Activated naive CD8-positive, alpha-beta T cell (primary cell): ENCODE data around the gene HNF1B.

ENCODE experiments used
- H3K27ac Mint-ChIP-seq: one replicate; pipeline ENCODE4 v1.8.0; 2021; ENCODE audit warnings: mixed read lengths
- H3K27me3 Mint-ChIP-seq: one replicate; pipeline ENCODE4 v1.8.0; 2021; ENCODE audit warnings: mixed read lengths
- H3K36me3 Mint-ChIP-seq: one replicate; pipeline ENCODE4 v1.8.0; 2021; ENCODE audit warnings: mixed read lengths
- H3K4me1 Mint-ChIP-seq: one replicate; pipeline ENCODE4 v1.8.0; 2021; ENCODE audit warnings: low read depth, mixed read lengths
- H3K4me3 Mint-ChIP-seq: one replicate; pipeline ENCODE4 v1.8.0; 2021; ENCODE audit warnings: mild to moderate bottlenecking, mixed read lengths
- H3K9me3 Mint-ChIP-seq: one replicate; pipeline ENCODE4 v1.8.0; 2021; ENCODE audit warnings: low read depth, mixed read lengths

The HNF1B gene

GRCh38 chr17:37747222-37747621 is 2.4 kb upstream of the HNF1B start:
- H3K36me3 Mint-ChIP-seq = no peaks in the 10 kb centered on the region
- no peak overlapping the region for H3K4me3 Mint-ChIP-seq
- H3K27ac Mint-ChIP-seq = no peak overlapping the region
- peaks cover 13% of the 10 kb centered on the region for H3K4me1 Mint-ChIP-seq
- H3K27me3 Mint-ChIP-seq = peaks cover 23% of the 10 kb centered on the region
- H3K9me3 Mint-ChIP-seq = no peaks in the 10 kb centered on the region

- no peaks in the 10 kb centered on the region for H3K9me3 Mint-ChIP-seq
Observed at GRCh38 chr17:37746617-37747016, 1.8 kb upstream of the HNF1B start.

GRCh38 chr17:37745801-37746426 is 1.1 kb upstream of the HNF1B start:
- peaks cover 18% of the 10 kb centered on the region for H3K4me1 Mint-ChIP-seq

More at GRCh38 chr17:37746617-37747016, 1.8 kb upstream of the HNF1B start:
- peaks cover 16% of the 10 kb centered on the region for H3K4me1 Mint-ChIP-seq
- H3K4me3 Mint-ChIP-seq = no peak overlapping the region
- H3K27ac Mint-ChIP-seq = no peak overlapping the region
- peaks cover 25% of the 10 kb centered on the region for H3K27me3 Mint-ChIP-seq
- H3K36me3 Mint-ChIP-seq = no peaks in the 10 kb centered on the region

GRCh38 chr17:37744633-37744927 is 279 bp downstream of the HNF1B start:
- H3K4me3 Mint-ChIP-seq = peak overlapping the region; percentile 66
- H3K36me3 Mint-ChIP-seq = no peaks in the 10 kb centered on the region
- H3K27me3 Mint-ChIP-seq = peaks cover 34% of the 10 kb centered on the region
- H3K9me3 Mint-ChIP-seq = no peaks in the 10 kb centered on the region
- peaks cover 18% of the 10 kb centered on the region for H3K4me1 Mint-ChIP-seq
- H3K27ac Mint-ChIP-seq = no peak overlapping the region

More at GRCh38 chr17:37745801-37746426, 1.1 kb upstream of the HNF1B start:
- Mint-ChIP-seq H3K36me3 (no peaks in the 10 kb centered on the region), H3K4me3 (no peak overlapping the region), H3K27ac (no peak overlapping the region), H3K9me3 (no peaks in the 10 kb centered on the region), H3K27me3 (peaks cover 26% of the 10 kb centered on the region)

- peaks cover 18% of the 10 kb centered on the region for H3K4me1 Mint-ChIP-seq
- H3K27me3 Mint-ChIP-seq = peaks cover 39% of the 10 kb centered on the region
- no peaks in the 10 kb centered on the region for H3K9me3 Mint-ChIP-seq
- peak overlapping the region; percentile 66 for H3K4me3 Mint-ChIP-seq
- no peak overlapping the region for H3K27ac Mint-ChIP-seq
- H3K36me3 Mint-ChIP-seq = no peaks in the 10 kb centered on the region
Observed at GRCh38 chr17:37743875-37744632, 805 bp downstream of the HNF1B start.

- Mint-ChIP-seq H3K27me3 (peaks cover 43% of the 10 kb centered on the region), H3K27ac (no peak overlapping the region), H3K4me3 (peak overlapping the region; percentile 78), H3K4me1 (peaks cover 18% of the 10 kb centered on the region), H3K36me3 (no peaks in the 10 kb centered on the region), H3K9me3 (no peaks in the 10 kb centered on the region)
Observed at GRCh38 chr17:37743612-37743874, 1.3 kb downstream of the HNF1B start.

GRCh38 chr17:37742762-37743611 is 1.9 kb downstream of the HNF1B start:
- peak overlapping the region; percentile 78 for H3K4me3 Mint-ChIP-seq
- H3K27me3 Mint-ChIP-seq = peaks cover 48% of the 10 kb centered on the region
- H3K36me3 Mint-ChIP-seq = no peaks in the 10 kb centered on the region
- H3K27ac Mint-ChIP-seq = no peak overlapping the region
- no peaks in the 10 kb centered on the region for H3K9me3 Mint-ChIP-seq
- peaks cover 18% of the 10 kb centered on the region for H3K4me1 Mint-ChIP-seq

- H3K27ac Mint-ChIP-seq = no peak overlapping the region
- peaks cover 41% of the 10 kb centered on the region for H3K27me3 Mint-ChIP-seq
- H3K9me3 Mint-ChIP-seq = no peaks in the 10 kb centered on the region
- no peaks in the 10 kb centered on the region for H3K36me3 Mint-ChIP-seq
- peak overlapping the region; percentile 65 for H3K4me3 Mint-ChIP-seq
- H3K4me1 Mint-ChIP-seq = peaks cover 18% of the 10 kb centered on the region
Observed at GRCh38 chr17:37742116-37742761, 2.6 kb downstream of the HNF1B start.

GRCh38 chr17:37741341-37742115 is 3.3 kb downstream of the HNF1B start:
- Mint-ChIP-seq H3K27me3 (peaks cover 41% of the 10 kb centered on the region), H3K36me3 (no peaks in the 10 kb centered on the region), H3K4me1 (peaks cover 18% of the 10 kb centered on the region), H3K27ac (no peak overlapping the region), H3K9me3 (no peaks in the 10 kb centered on the region), H3K4me3 (peak overlapping the region; percentile 62)

- no peaks in the 10 kb centered on the region for H3K36me3 Mint-ChIP-seq
- no peak overlapping the region for H3K4me3 Mint-ChIP-seq
- H3K27me3 Mint-ChIP-seq = peaks cover 39% of the 10 kb centered on the region
- H3K27ac Mint-ChIP-seq = no peak overlapping the region
- peaks cover 18% of the 10 kb centered on the region for H3K4me1 Mint-ChIP-seq
- no peaks in the 10 kb centered on the region for H3K9me3 Mint-ChIP-seq
Observed at GRCh38 chr17:37740915-37741314, 3.9 kb downstream of the HNF1B start.

- H3K9me3 Mint-ChIP-seq = no peaks in the 10 kb centered on the region
- no peak overlapping the region for H3K27ac Mint-ChIP-seq
- H3K4me3 Mint-ChIP-seq = no peak overlapping the region
- H3K27me3 Mint-ChIP-seq = peaks cover 34% of the 10 kb centered on the region
- H3K4me1 Mint-ChIP-seq = peaks cover 6% of the 10 kb centered on the region
- no peaks in the 10 kb centered on the region for H3K36me3 Mint-ChIP-seq
Observed at GRCh38 chr17:37737971-37738370, 6.9 kb downstream of the HNF1B start.

- Mint-ChIP-seq H3K4me1 (peaks cover 4% of the 10 kb centered on the region), H3K36me3 (no peaks in the 10 kb centered on the region), H3K4me3 (no peak overlapping the region), H3K27ac (no peak overlapping the region), H3K9me3 (no peaks in the 10 kb centered on the region), H3K27me3 (peaks cover 32% of the 10 kb centered on the region)
Observed at GRCh38 chr17:37737081-37737480, 7.8 kb downstream of the HNF1B start.

GRCh38 chr17:37736428-37736827 is 8.4 kb downstream of the HNF1B start:
- Mint-ChIP-seq H3K4me1 (no peaks in the 10 kb centered on the region), H3K4me3 (no peak overlapping the region), H3K36me3 (no peaks in the 10 kb centered on the region), H3K27ac (no peak overlapping the region), H3K27me3 (peaks cover 30% of the 10 kb centered on the region), H3K9me3 (no peaks in the 10 kb centered on the region)

- Mint-ChIP-seq H3K4me1 (no peaks in the 10 kb centered on the region), H3K4me3 (no peak overlapping the region), H3K27ac (no peak overlapping the region), H3K36me3 (no peaks in the 10 kb centered on the region), H3K27me3 (peaks cover 23% of the 10 kb centered on the region), H3K9me3 (no peaks in the 10 kb centered on the region)
Observed at GRCh38 chr17:37735165-37735564, 9.7 kb downstream of the HNF1B start.
